ENCODE measurements around the gene CHRNA1.

CHRNA1 gene

DNA sequence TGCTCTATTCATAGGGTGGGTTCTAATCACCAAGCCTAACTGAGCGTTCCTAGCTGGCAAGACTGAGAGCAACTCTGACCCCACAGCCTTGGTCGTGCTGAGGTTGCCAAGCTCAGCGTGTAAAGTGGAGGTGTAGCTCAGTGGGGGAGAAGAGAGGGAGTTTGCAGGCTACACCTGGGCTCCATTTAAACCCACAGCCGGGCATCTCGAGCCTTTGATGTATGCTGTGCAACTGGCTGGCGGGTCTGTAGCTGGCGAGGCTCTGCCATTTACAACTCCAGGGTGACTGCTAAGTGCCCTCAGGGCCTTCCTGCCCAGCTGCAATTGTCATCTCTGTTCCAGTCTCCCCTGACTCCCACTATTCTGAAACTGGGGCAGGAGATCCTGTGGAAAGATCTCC lies 20.0 kb upstream of the CHRNA1 start:
- no peak for DNase-seq (ENCODE audit: extremely low read depth in 1 of 2, low read depth in 1 of 2)

DNA sequence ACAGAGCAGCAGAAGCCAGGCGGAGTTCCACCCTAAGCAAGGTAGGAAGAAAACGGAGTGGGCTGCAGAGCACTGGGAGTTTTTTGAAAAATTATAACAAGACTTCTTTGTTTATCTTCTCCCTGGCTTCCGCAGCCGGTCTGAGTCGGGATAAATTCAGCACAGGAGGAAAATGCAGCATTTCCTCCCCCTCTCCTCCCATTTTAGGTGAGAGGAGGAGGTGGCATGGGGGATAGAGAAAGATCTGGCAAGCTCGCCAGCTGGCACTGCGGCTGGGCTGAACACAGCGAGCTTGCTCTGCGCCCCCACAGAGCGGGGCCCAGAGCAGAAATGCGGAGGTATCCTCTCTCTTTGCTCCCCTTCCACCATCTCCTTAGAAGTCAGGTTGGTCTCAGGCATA lies 17.7 kb upstream of the CHRNA1 start:
- no peak for DNase-seq (ENCODE audit: extremely low read depth in 1 of 2, low read depth in 1 of 2)

DNA sequence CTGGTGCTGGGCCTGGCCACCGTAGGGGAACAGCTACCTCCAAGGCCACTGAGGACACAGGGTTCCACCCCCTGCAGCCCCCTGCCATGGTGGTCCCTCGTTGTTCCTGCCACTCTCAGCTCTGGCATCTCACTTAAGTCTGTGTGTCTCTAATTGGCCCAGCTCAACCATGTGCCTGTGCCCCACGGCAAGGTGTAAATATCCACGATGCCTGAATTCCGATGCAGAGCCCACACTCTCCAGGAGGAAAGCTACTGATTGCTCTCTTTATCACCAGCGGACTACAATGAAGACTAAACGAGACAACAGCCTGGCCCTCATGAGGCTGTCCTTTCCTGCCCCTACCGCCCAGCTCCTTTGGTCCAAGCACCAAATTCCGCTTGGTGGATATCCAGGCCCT lies 17.0 kb upstream of the CHRNA1 start:
- no peak for DNase-seq (ENCODE audit: extremely low read depth in 1 of 2, low read depth in 1 of 2)

DNA sequence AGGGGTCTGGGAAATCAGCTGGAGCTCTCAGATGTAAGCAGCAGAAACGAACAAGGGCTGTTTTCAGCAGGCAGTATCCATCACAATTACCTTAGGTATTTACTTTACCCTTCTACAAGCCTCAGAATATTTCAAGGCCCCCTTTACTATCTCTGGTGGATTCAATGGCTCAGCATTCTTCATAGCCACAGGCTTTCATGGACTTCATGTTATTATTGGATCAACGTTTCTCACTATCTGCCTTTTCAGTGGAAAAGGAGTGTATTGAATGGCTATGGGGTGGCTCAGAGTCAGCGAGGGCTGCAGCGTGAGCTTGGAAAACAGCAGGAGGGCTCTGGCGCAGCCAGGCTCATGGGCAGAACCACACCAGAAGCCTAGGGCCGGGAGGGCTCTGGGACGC lies 16.6 kb upstream of the CHRNA1 start:
- no peak for DNase-seq (ENCODE audit: extremely low read depth in 1 of 2, low read depth in 1 of 2)

DNA sequence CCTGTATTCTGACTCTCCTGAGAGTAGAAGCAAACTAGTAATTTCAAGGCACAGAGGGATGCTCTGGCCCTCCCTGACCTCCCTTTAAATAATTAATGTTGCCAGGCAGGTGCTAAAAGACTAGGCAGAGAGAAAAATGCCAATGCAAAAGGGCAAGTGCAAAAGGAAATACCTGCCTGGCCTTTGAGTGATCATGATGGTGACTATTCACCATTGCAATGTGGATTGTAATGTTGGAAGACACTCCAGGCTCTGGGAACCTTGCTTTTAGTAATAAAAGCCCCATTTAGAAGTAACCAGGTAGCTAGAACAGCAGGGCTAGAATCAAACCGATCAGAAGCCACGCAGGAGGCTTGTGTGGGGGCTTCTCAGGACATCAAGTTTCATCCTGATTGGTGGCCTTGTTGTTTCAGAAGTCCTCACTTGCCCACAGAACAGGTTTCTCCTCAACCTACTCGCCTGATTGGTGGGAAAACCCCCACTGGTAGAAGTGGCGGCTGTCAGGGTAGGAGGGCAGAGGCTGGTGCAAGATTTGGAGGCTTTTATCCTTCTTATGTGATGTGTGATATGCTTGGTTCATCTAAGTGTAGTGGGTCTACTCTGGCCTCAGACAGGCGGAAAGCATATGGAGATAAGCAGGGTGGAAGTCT lies 16.0 kb upstream of the CHRNA1 start:
- no peak for DNase-seq (ENCODE audit: extremely low read depth in 1 of 2, low read depth in 1 of 2)

DNA sequence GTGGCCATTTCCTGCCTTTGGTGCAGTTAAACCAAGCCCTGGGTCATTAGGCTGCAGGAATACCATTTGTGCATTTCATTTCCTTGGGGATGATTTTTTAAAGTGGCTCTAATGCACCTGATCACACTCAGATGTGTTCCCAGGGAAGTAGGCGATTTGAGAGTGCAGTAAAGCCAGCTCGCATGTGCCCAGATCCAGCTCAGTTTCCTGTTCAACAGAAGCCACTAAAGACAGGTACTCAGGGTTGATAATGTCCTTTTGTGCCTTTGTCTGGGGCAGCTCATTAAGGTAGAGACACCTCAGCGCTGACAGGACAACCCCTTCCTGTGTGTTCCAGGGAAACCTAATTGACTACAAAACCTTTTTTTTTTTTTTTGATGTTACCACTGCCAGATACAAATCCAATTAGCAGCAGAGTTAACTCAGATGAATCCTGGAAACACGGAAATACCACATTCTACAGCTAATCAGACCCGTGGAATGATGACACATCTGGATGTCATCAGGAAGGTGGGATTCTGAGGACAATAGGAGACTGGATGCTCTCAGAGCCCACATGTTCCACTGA lies 15.2 kb upstream of the CHRNA1 start:
- DNase-seq (ENCODE audit: extremely low read depth in 1 of 2, low read depth in 1 of 2), result no peak

DNA sequence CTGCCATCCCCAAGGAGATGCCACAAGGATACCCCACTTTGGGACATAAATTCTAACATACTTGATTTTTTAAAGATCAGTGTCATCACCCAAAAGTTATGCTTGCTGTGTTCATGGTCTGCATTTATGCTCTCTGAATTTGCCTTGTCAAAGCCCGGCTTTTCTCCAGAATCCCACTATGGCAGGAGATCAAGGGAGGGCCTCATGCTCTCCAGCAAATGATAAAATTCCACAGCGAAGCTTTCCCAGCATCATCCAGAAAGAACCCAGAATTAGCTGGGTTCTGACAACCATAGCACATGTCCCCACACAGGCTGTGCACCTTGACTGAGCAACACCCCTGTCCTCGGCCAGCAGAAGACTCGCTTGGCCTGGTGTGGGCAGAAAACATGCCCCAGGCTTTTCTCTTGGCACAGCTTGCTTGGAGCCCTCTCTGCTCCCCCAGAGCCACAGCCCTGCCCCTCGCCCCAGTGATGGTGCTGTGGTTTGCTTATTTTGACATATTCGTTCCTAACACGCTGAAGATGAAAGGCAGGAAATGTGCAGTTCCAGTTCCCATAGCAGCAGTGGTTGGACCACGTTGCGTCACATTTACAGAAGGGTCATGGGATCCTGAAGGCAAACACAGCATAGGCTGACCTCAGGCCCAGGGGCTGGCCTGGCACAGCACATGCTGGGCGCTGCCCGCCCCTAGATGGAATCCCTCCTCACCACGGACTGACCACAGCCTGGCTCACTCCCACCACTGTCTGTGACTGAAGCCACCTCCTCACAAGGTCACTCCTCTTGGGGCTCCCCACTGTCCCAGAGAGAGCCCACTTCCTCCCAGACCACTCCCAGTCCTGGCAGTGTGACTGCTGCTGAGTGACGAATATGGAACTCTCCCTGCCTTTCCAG lies 14.1 kb upstream of the CHRNA1 start:
- peak; percentile 53 to 70 for DNase-seq (ENCODE audit: extremely low read depth in 1 of 2, low read depth in 1 of 2)

DNA sequence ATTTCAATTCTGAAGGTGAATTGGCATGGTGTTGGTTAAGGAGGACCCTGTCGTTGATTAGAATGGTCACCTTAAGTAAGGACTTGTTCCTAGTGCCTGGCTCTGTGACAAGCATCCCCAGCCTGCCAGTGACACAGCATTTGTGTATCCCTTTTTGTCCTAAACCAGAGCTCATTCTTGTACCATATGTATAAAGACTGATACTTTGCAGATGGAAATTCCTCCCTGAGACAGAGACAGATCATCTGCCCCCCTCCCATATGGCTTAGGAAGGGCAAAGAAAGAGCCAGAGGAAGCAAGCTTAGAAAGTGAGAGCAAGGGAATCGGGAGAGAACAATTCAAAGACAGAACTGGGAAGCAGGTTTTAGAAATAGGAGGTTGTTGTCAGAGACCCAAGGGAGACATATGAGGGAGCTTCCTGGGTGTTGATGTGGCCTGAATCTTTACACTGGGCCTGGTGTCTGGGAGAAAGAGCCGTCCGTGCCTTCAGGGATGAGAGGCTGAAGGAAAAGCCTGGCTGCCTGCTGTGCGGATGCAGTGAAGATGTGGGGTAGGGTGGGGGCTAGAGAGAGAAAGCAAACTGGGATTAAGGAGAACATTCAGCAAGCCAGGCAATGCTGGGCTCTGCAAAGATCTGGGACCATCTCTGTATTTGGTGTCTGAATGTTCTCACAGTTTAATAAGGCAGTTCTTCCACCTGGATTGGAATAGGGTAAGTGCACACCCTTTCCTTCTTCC lies 13.2 kb upstream of the CHRNA1 start:
- no peak for DNase-seq (ENCODE audit: extremely low read depth in 1 of 2, low read depth in 1 of 2)

DNA sequence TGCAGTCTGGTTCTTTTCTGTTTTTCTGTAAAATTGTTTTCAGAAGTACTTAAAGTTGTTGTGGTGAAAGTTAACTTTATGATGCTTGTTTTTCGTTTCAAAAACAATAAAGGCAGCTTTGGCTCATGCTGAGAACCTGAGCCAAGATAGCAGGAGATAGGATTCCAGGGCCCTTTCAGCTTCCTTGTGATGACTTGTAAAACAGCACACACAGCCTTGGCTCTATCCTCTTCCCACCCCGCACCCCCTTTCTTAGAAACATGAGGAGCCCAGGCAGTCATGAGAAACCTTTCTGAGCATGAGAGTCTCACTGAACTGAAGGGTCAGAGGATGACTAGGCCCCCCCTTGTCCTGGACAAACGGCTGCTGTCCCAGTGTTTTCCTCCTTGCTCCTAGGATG lies 12.4 kb upstream of the CHRNA1 start:
- DNase-seq (ENCODE audit: extremely low read depth in 1 of 2, low read depth in 1 of 2), result no peak

DNA sequence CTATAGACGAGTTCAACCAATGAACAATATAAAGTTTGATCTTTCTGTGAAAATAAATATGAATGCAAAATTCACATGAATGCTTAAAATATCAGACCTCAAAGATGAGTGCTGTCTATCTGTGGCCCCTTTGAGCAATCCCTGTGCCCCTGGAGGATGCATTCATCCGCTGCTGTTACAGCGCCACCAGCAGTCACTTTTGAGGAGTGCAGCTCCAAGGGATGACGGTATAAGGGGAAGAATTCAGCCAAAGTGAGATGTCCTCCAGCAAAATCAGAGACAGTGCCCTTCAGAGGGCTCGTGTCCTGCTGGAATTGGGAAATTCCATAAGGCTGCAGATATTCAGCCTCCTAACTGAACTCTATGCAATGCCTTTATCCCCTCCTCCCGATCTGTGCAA lies 12.0 kb upstream of the CHRNA1 start:
- DNase-seq (ENCODE audit: extremely low read depth in 1 of 2, low read depth in 1 of 2), result no peak

DNA sequence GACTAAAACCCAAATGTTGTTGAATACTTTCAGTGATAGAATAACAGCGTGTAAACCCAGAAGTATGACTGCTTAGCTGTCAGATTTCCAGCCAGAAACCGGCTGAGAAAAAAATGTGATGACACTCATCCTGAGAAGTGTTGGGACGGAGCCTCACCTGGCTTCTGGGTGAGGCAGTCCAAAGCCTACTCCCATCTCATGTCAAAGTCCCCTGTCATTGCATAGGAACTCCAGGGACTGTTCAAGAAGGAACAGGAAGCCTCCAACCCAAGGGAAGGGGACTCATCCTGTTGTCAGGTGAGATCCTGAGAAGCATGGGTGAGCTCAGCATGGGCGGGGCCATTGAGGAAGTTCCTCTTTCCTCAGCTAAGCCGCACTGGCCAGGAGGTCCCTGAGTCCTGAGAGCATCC lies 11.3 kb upstream of the CHRNA1 start:
- DNase-seq (ENCODE audit: extremely low read depth in 1 of 2, low read depth in 1 of 2), result no peak

DNA sequence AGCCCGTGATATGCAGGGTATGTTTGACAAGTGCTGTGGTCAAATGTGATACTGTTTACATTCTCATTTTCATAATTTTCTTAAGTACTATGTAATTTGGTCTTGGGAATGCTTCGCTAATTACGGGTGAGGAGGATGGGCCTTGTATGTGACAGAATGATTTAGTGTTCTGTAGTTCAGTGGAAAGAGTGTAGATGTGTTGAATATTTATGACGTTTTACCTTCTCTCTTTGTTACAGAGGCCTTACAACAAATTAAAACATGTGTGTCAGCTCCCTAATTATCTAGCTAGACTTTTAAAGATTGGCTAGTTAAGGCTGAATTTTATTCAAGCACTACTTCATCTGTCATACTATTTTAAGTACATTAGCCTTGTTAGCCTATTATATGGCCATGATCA lies 10.6 kb upstream of the CHRNA1 start:
- DNase-seq (ENCODE audit: extremely low read depth in 1 of 2, low read depth in 1 of 2), result no peak

DNA sequence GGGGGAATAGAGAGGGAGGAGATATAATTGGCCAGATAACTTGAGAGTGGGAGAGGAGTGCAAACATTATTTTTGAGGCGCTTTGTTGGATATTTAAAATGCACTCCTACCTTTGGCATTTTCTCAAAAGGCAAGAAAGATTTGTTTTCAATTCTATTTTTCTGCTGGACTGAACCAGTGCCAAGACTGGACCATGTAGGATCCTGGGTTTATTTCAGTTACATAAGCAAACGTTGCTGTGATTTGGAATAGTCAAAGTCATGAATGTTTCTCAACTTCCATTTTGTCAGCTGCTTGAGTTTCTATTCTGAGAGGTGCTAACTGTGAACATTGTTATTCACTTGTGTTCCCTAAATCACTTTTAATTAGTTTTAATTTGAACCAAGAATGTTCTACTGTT lies 8.9 kb upstream of the CHRNA1 start:
- no peak for DNase-seq (ENCODE audit: extremely low read depth in 1 of 2, low read depth in 1 of 2)

DNA sequence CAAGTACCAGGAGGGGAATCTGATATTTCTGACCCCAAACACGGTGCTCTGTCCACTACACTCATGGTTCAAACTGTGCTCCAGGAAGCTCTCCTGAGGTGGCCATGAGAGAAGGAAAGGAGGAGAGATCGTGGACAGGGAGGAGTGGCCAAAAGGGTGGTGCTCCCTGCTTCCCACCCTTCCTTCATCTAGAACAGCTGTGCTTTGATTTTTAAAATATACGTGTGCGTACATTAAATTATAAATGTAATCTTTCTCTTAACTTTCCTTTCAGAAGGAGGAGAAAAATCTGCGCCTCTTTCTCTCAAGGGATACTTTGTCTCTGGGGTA lies 8.2 kb upstream of the CHRNA1 start:
- DNase-seq (ENCODE audit: extremely low read depth in 1 of 2, low read depth in 1 of 2), result no peak

DNA sequence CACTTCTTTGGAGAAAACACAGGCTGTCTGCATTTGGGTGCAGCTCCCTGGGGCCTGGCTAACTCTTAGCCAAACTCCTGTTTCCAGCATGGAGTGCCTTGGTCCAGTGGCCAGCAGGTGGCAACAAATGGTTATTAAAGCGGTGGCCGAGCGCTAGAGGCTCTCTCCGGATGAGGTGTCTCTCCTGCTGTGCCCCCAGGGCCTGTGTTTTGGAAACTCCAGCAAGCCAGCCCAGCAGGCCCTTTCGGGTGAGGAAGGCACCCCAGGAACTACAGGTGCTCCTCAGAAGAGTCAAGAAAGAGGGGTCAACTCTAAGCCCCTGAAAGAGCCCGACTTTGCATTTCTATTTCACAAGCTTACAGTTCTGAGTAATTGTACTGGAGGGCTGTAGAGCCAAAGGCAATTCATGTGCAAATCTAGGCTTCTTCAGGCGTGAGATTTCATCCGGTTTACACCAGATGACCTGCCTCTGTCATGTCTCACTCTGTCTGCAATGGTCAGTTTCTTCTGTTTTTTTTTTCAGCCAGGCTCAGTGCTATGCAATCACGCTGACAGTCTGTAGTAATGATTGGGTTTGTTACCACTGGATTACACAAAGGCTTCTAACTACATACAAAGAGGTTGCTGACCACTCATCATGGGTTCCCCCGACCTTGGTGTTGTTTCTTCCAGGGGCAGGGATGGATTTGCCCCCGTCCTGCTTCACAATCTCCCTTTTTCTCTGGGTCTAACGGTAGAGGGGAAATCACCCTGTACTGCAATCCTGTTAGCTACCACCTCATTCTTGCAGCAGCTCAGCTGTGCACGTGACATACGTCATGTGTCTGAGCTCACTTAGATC lies 7.6 kb upstream of the CHRNA1 start:
- peak in 1 of 2 donors; percentile 33 for DNase-seq (ENCODE audit: extremely low read depth in 1 of 2, low read depth in 1 of 2)

DNA sequence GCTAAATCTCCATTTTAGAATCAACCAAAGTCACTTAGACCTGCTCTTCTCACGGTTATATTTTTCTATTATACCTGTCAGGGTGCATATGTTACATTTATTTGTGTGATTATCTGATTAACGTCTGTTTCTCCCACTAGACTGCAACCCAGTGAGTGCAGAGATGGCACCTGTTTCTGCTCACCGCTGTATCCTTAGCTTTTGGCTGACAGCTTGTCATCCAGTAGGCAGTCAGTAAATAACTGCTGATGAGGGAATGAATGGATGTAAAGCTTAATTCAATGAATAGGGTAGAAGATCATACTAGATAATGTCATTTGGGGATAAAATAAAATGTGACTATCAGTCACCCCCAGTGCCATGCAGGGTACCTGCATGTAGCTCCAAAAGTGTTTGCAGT lies 6.9 kb upstream of the CHRNA1 start:
- no peak for DNase-seq (ENCODE audit: extremely low read depth in 1 of 2, low read depth in 1 of 2)

DNA sequence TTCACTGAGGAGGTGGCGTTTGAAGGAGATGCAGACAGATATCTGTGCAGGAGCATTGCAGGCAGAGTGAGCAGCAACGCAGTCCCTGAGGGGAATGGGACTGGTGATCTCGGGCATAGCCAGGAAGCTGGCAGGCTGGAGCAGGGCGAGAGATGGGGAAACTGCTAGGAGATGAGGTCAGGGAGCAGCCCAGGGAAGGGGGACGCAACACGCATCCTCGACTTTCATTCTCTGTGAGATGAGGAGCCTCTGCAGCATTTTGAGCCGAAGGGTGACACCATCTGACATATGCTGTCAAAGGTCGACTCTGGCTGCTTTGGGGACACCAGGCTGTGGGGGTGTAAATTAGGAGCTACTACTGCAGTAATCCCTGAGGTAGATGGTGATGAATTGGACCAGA lies 4.3 kb upstream of the CHRNA1 start:
- DNase-seq (ENCODE audit: extremely low read depth in 1 of 2, low read depth in 1 of 2), result no peak

DNA sequence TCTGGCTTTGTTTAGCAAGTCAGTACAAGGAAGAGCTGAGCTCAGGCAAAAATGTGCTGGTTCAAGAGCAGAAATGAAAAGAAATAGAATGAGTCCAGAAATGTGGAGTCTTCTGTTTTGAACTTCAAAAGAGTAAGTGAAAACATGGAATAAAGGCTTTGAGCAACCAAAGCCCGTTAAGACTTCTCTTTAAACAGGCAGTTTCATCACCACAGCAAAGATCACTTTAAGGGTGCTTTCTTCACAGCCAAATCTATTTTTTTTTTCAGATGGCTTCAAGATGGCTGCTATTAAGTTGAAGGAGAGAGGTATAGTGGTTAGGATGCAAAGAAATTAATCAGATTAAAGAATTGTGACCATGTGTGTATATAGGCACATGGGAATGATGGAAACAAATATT lies 2.0 kb upstream of the CHRNA1 start:
- DNase-seq (ENCODE audit: extremely low read depth in 1 of 2, low read depth in 1 of 2), result no peak

DNA sequence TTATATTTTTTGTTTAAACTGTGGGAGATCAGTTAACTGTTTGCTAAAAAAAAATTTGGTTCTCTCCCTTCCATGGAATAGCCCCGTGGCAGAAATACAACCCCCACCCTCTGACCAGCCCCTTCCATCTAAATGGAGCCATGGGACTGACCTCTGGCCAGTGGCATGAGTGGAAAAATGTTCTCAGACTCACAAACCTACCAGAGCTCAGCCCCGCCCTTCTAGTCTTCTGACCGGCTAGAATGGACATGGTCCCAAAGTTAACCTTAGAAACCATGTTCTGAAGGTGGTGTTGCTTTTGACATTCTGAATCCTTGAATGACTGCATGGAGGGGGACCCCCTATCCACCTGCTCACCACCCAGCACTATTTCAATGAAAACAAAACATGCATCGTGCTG lies 1.3 kb upstream of the CHRNA1 start:
- DNase-seq (ENCODE audit: extremely low read depth in 1 of 2, low read depth in 1 of 2), result no peak

DNA sequence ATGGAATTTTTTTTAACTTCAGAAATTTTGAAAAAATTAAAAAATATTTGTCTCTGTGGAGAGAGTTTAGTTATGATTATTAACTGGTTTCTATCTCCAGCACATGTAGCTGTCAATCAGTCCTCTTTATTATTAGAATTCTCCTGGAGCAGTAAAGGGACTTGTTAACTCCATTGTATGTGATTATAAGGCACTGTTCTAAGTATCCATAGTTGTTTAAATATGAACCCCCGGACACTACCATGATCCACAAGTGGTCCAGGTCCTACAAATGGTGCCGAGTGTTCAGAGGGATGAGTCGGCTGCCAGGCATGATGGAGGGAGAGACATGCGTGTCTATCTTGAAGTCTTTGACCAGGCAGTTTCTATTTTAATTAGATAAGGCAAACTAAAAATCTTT lies 492 bp downstream of the CHRNA1 start:
- DNase-seq (ENCODE audit: extremely low read depth in 1 of 2, low read depth in 1 of 2), result no peak

DNA sequence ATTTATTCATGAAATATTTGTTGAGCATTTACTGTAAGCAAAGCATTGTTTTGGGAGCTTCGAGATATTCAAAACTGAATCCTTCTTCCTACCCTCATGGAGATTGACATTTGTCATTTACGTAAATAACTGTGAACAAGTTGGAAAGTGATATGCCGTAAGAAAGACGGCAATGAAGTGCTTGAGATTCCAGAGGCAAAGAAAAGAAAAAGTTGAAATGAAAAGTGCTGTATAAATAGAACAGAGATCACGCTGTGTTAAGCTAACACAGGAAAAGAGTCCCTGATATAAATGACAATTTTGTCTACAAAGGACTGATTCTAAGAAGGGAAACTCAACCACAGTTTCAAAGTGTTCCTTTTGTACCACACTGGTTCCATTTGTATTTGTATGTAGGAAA lies 1.8 kb downstream of the CHRNA1 start:
- no peak for DNase-seq (ENCODE audit: extremely low read depth in 1 of 2, low read depth in 1 of 2)
